ENCODE measurements around the gene LLGL1.
"Not testable (repeated sequence)": the region's sequence is repeated elsewhere in the genome, so short reads cannot be mapped to it uniquely, and the experiment has no call there.

LLGL1 gene

DNA sequence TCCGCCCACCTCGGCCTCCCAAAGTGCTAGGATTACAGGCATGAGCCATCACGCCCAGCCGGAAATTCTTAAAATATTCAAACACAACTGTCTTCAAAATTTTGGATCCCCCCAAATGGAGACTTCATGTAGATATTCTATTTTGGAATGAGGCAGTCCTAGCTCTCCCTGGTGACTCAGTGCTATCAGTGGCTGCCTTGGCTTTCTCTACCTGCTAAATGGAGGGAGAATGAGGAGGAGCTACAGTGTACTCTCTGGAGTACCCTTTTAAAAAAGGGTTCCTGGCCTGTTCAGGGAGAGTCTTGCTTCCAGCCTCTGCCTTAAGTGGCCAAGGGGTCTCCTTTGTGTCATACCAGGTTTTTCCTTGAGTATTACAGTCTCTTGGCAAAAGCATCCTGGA lies 31.0 kb upstream of the LLGL1 start:
- no peak for DNase-seq (ENCODE audit: low read depth in 2 of 2)

DNA sequence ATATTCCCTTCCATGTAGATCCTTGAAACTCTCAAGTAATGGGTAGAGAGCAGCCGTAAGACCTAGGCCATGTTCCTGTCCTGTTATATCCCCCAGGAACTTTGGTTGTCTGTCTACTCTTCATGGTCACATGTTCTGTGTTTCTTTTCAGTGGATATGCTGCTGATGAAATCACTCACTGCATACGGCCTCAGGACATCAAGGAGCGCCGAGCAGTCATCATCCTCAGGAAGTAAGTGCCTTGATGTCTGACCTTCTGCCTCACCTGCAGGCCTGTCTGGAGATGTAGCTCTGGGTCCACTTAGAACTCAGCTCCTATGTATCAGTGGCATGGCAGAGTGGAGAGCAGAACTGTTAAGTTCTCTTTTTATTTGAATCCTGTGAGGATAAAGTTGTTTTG lies 30.6 kb upstream of the LLGL1 start:
- no peak for DNase-seq (ENCODE audit: low read depth in 2 of 2)

DNA sequence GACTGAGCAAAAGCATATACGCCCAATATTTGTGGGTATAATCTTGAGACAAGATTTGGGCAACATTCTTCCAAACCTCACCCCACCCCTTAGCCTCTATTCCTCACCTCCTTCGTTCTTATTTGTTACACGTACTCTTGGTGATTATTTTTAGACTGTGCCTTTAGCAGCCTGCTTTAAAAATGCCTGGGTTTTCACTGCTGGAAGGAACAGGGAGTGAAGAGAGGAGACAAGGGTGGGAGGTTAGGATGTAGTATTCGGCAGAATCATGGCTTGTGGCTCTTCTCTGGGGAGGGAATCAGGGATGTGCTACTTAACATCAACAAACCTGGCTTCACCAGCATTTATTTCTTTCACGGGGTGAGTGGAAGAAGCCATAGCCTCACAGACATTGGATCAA lies 30.2 kb upstream of the LLGL1 start:
- DNase-seq (ENCODE audit: low read depth in 2 of 2): no peak

GRCh38 chr17:18197535-18198194 lies 27.8 kb upstream of the LLGL1 start:
- DNase-seq (ENCODE audit: low read depth in 2 of 2): no peak

DNA sequence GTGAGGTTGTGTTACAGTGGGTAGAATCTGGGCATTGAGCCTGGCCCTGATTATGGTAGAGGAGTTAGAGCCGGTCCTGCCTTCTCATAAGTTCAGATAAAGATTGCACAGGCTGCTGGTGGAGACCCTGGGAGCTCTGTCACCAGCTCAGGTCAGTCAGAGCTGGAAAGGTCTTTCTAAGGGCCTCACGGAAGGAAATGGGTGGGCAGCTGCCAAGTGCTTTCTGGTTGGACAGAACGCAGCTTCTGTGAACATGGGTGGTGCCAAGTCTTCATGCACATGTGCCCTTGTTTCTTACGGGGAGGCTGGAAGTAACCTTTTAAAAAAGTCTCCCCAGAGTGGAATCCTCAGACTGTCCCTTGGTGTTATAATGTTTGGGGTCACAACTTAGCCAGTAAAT lies 26.9 kb upstream of the LLGL1 start:
- DNase-seq (ENCODE audit: low read depth in 2 of 2): no peak

DNA sequence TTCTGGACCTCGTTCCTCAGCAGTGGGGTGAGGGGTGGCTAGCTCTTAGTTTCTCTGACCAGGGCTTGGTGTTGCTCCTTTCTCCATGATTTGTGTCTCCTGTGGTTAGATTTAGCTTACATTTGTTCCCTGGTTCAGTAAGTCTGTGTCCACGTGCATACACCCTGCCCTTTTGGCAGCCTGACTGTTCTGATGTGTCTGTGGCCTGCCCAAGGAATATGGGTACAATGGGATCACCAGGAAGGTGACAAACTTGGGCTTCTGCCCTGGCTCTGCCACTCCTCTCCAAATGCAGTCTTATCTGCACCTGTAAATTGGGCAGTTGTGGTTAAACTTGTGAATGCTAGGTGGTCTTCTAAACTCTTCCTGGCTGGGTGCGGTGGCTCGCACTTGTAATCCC lies 24.3 kb upstream of the LLGL1 start:
- DNase-seq (ENCODE audit: low read depth in 2 of 2): no peak

GRCh38 chr17:18203308-18203707 lies 22.1 kb upstream of the LLGL1 start:
- no peak for DNase-seq (ENCODE audit: low read depth in 2 of 2)

DNA sequence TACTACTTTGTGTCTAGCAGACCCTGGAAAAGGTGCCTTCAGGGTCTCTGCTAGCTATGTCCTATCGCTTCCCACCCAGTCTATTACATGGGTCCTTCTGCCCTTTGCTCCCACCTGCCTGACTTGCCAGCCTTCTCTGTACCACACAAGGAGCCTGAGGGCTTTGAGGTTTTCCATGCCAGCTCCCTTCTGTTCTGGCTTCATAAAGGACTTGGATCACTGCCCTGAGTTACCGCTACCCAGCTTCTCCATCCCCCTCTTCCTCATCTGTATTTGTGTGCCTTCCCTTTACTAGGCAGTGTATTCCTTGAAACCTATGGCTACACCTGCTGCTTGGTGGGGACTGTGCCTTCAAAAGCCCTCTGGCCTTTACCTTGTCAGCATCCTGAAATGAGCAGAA lies 19.6 kb upstream of the LLGL1 start:
- no peak for DNase-seq (ENCODE audit: low read depth in 2 of 2)

GRCh38 chr17:18206962-18207361 lies 18.5 kb upstream of the LLGL1 start:
- DNase-seq (ENCODE audit: low read depth in 2 of 2): no peak

DNA sequence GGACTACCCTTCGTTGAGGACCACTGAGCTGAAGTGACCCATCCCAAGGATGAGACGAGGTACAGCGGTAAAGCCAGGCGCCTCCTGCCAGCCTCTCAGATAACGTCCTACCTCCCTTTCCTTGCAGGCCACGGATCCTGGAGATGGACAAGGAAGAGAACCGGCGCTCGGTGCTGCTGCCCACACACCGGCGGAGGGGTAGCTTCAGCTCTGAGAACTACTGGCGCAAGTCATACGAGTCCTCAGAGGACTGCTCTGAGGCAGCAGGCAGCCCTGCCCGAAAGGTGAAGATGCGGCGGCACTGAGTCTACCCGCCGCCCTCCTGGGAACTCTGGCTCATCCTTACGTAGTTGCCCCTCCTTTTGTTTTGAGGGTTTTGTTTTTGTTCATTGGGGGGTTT lies 17.3 kb upstream of the LLGL1 start:
- DNase-seq (ENCODE audit: low read depth in 2 of 2): no peak

DNA sequence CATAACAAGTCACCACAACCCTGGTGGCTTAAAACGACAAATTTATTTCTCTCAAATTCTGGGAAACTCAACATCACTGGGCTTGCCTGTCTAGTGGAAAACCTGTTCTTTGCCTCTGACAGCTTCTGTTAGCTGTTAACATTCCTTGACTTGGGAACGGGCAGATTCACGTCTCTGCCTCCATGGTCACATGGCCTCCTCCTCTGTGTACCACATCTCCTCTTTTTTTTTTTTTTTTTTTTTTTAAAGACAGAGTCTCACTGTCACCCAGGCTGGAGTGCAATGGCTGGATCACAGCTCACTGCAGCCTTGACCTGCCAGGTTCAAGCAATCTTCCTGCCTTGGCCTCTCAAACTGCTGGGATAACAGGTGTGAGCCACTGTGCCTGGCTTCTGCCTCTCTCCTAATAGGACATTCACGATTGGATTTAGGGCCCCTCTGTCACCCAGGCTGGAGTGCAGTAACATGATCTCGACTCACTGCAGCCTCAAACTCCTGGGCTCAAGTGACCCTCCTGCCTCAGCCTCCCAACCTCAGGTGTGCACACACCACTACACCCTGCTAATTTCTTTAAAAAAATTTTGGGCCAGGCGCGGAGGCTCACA lies 11.7 kb upstream of the LLGL1 start:
- no peak for DNase-seq (ENCODE audit: low read depth in 2 of 2)

DNA sequence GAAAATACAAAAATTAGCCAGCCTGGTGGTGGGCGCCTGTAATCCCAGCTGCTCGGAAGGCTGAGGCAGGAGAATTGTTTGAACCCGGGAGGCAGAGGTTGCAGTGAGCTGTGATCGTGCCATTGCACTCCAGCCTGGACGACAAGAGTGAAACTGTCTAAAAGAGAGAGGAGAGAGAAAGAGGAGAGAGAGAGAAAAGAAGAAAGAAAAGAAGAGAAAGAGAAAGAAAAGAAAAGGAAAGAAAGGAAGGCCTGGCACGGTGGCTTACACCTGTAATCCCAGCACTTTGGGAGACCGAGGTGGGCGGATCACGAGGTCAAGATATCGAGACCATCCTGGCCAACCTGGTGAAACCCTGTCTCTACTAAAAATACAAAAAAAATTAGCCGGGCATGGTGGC lies 8.5 kb upstream of the LLGL1 start:
- not testable (repeated sequence) for DNase-seq (ENCODE audit: low read depth in 2 of 2)

DNA sequence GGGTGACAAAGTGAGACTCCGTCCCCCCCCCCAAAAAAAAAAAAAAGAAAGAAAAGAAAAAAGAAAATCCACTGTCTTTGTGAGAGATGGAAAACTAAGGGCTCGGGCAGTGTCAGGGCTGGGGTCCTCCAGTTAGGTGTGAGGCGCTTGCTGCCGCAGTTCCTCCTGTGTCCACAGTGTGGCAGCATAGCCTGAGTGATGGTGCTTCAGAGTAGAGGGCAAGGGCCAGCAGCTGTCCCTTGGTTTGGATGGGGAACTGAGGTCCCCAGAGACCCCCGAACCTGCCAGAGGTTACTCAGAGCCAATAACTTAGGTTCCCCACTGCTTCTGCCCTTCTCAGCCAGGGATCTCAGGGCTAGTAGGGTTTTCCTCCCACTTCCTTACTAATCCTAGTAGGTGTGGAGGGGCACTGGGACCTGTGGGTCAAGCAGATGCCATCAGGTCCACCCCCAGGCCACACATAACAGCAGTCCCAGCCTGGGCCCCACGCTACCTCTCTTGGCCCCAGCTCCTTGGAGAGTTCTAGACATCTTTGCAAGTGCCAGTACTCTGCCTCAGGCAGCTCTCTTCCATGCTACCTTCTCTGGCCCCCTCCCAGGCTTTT lies 7.9 kb upstream of the LLGL1 start:
- DNase-seq (ENCODE audit: low read depth in 2 of 2): peak; percentile 52 to 78

GRCh38 chr17:18218756-18219415 lies 6.5 kb upstream of the LLGL1 start:
- DNase-seq (ENCODE audit: low read depth in 2 of 2): no peak

- DNase-seq (ENCODE audit: low read depth in 2 of 2): no peak
These were observed 1.4 kb upstream of the LLGL1 start for GRCh38 chr17:18224053-18224386.

GRCh38 chr17:18224387-18225120 lies 881 bp upstream of the LLGL1 start:
- DNase-seq (ENCODE audit: low read depth in 2 of 2): no peak

- no peak for DNase-seq (ENCODE audit: low read depth in 2 of 2)
These were observed 328 bp downstream of the LLGL1 start for GRCh38 chr17:18225642-18226283.

DNA sequence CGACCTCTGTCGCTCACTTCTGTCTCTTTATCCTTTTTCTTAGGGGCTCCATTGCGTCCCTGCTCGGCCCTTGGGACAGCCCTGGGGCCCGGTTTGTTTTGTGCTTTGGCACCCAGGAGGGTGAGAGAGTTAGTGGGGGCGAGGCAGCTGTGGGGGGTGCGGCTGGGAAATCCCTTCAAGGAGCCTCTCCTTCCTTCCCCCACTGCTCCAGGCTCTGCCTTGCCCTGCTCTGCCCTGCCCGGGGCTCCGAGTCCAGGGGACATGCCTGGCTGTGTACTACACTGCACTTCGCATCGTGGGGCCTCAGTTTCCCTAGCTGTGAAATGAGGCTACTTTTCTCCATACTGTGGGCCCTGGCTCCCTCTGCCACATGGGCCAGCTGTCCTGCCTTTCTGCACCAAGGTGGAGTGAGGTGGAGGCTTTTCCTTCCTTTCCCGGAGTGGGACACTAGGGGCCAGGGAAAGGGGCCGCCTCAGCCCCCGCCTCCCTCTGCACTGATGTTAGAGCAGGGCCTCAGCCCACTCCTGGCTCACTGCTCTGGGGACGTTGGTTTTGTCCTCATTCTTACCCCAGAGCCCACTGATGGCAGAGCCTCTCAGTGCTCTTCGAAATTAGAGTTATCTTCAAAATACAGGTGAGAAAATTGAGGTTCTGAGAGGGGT lies 980 bp downstream of the LLGL1 start:
- DNase-seq (ENCODE audit: low read depth in 2 of 2): no peak

DNA sequence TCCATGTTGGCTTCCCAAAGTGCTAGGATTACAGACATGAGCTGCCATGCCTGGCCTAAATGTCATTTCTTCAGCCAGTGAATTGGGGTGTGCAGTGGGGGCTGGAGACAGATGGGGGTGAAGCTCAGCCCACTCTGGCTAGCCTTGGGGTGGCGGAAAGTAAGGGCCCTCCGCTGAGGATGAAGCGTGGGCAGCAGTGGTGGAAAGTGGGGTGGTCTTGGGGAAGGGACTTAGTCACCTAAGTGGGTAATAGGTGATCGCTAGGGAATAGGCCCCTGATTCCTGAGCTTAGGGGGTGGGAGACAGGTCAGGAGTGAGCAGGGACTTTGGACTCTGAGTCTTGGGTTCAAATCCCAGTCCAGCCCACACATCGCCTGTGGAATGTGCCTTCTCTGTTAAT lies 2.2 kb downstream of the LLGL1 start:
- DNase-seq (ENCODE audit: low read depth in 2 of 2): no peak

DNA sequence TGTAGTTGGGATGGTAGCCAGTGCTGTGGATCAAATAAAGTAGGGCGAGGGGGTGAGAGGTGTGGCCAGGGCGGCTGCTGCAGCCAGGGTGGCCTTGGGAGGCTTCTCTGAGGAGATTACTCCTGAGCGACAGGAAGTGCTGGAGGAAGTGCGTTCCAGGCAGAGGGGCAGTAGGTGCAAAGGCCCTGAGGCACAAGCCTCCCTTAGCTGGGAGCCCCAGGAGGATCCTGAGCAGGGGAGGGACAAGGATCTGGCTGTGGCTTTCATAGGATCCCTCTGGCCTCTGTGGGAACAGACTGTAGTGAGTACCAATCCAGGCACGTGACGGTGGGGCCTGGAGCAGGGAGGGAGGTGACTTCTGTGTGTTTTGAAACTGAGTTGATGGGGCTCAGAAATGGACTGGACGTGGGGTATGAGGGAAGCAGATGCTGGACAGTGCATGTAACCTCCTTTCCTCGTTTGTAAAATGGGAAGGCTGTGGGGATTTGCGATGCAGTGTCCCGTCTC lies 2.8 kb downstream of the LLGL1 start:
- DNase-seq (ENCODE audit: low read depth in 2 of 2): no peak

DNA sequence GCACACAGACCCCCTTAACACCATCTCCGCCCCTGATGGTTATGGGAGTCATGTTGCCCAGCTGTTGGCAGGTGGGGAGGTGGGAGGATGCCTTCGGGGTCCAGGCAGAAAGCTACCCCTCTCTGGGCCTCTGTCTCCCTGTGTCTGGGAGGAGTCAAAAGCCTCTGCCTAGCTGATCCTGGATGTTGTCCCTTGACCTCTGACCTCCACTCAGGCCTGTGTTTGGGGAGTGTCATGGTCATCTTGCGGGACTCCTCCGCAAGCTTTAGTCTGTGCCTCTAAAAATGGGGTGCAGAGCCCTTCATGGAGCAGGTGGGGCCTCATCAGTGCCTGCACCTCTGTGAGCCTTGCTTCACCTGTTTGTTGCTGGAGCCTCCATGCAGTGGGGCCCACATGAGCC lies 3.8 kb downstream of the LLGL1 start:
- DNase-seq (ENCODE audit: low read depth in 2 of 2): no peak
